Measurements from ENCODE around the gene SLAMF8. TPM values are rescaled to one million over a fixed set of nuclear protein-coding genes. Genes with fewer than 3 reads are reported as not detected.

The SLAMF8 gene
- total and polyA plus RNA-seq, 2 of the 8 experiments (the other 6 are each of a cell fraction or from before 2014, with no cell fraction given) = not detected

DNA sequence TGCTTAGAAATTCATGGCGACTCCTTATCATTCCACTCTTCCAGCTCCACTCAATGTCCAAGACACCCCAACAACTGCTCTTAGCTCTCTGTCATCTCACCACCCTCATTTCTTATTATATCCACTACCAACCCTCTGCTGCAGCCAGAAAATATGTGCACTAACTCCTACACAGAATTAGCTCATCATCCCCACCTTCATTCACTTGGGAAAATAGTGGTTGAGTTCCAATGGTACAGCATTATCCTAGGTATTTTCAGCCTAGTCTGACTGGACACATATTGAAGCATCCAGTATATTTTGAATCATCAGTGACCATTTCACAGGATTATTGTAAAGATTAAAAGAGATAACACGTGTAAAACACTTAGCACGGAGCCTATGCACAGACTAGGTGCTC lies 52.5 kb downstream of the SLAMF8 start:
- POLR2A ChIA-PET (ENCODE audit: partially characterized antibody) = no interaction called here
- Histone ChIP-seq H3K56ac (replicated peaks; ENCODE audit: insufficient read length, low read depth, low read length) (no peak overlapping the region), H3K4me1 (replicated peaks in 1 of 4; ENCODE audit: control insufficient read depth in 3 of 4, insufficient read depth in 4 of 4, low read length in 3 of 4) (no peaks in the 10 kb centered on the region), H2AFZ (ENCODE audit: low read length) (no peak overlapping the region), H3K14ac (ENCODE audit: insufficient read length) (no peak overlapping the region), H3K4me3 (ENCODE audit: extremely low read depth in 1 of 4, insufficient read depth in 2 of 4, low read depth in 3 of 4, low read length in 4 of 4) (no peak overlapping the region), H3K4ac (replicated peaks; ENCODE audit: insufficient read length, low read depth, low read length) (no peak overlapping the region), H2BK12ac (ENCODE audit: low read depth, low read length) (no peak overlapping the region), H4K8ac (ENCODE audit: extremely low read depth, insufficient read depth, low read length) (no peak overlapping the region), H3K79me2 (ENCODE audit: control insufficient read depth in 1 of 2, insufficient read depth in 2 of 2, low read length in 2 of 2) (no peaks in the 10 kb centered on the region), H3K4me2 (ENCODE audit: insufficient read depth in 1 of 2, low read depth in 2 of 2, low read length in 2 of 2) (no peak overlapping the region), H3K9ac (replicated peaks in 1 of 4; ENCODE audit: extremely low read depth in 1 of 4, low read depth in 3 of 4, low read length in 3 of 4) (no peak overlapping the region), H3K79me1 (ENCODE audit: low read depth, low read length) (no peaks in the 10 kb centered on the region), H3K27me3 (replicated peaks in 1 of 4; ENCODE audit: control insufficient read depth in 3 of 4, extremely low read depth in 1 of 4, insufficient read depth in 3 of 4, low read length in 3 of 4) (no peaks in the 10 kb centered on the region; a peak in 1 of 7 replicates), H4K5ac (ENCODE audit: insufficient read length, low read depth, low read length) (no peak overlapping the region), H3K9me3 (ENCODE audit: insufficient read depth in 2 of 2, low read depth in 1 of 2, low read length in 1 of 2) (no peaks in the 10 kb centered on the region), H2BK15ac (ENCODE audit: low read length) (no peak overlapping the region), H3K18ac (ENCODE audit: extremely low read depth, low read length) (no peak overlapping the region), H2BK20ac (ENCODE audit: low read length) (no peak overlapping the region), H2AK5ac (ENCODE audit: low read depth, low read length) (no peak overlapping the region), H2BK5ac (ENCODE audit: low read depth, low read length) (no peak overlapping the region), H2BK120ac (replicated peaks; ENCODE audit: low read depth, low read length) (no peak overlapping the region), H3K27ac (ENCODE audit: low read depth, low read length) (no peak overlapping the region), H3K36me3 (ENCODE audit: control insufficient read depth in 2 of 4, insufficient read depth in 4 of 4, low read length in 3 of 4) (no peaks in the 10 kb centered on the region), H3K23me2 (ENCODE audit: low read depth, low read length) (no peaks in the 10 kb centered on the region; the same call in 1 of the 2 replicates), H4K20me1 (replicated peaks in 1 of 2; ENCODE audit: control insufficient read depth in 1 of 2, insufficient read depth in 2 of 2, low read length in 2 of 2) (no peaks in the 10 kb centered on the region), H4K91ac (replicated peaks; ENCODE audit: insufficient read length, low read length) (no peak overlapping the region), H3K23ac (ENCODE audit: insufficient read length) (no peak overlapping the region)
- CTCF ChIA-PET (ENCODE audit: partially characterized antibody) = interaction anchor here (1.0 to 20.8 kb wide), 12 partner anchors 10 to 665 kb away, joined by 3 to 645 read pairs (median 4); partner anchors contain the start of gene FCRL6
- no peak for FAIRE-seq
- no peak for DNase-seq (ENCODE audit: low read depth in 1 of 2, low spot score in 2 of 2)
- WGBS, 2 experiments (ENCODE audit: extremely low coverage in 1 of 2, insufficient coverage in 1 of 2, insufficient read length in 1 of 2, insufficient replicate concordance in 2 of 2, low coverage in 1 of 2, low lambda C conversion rate in 2 of 2, missing lambda C conversion rate in 1 of 2) = 89% methylated on average over 3 of the region's 3 CpGs; no CpG with 5 or more reads in 1 of the 2 experiments
- TF ChIP-seq NRF1 (IDR thresholded peaks at IDR 0.05; ENCODE audit: low read depth, low read length) = no peak
